PFSK-1 (cell line): ENCODE data around the gene MEGF6.

Source experiments
- FOXP2 ChIP-seq: optimal IDR thresholded peaks from 2 replicates; pipeline ENCODE3; 2011; ENCODE audit warnings: borderline replicate concordance, control low read depth, inconsistent platforms; ENCODE audit not compliant: insufficient read depth; ENCODE audit errors: extremely low read length, extremely low read depth
- POLR2AphosphoS5 ChIP-seq: IDR thresholded peaks from 2 replicates; pipeline ENCODE4 v1.6.1; 2012; ENCODE audit warnings: low read depth, mild to moderate bottlenecking, control low read depth, low read length, moderate library complexity
- SIN3A ChIP-seq: IDR thresholded peaks from 2 replicates; pipeline ENCODE4 v1.6.1; 2012; ENCODE audit warnings: mild to moderate bottlenecking, low read length, moderate library complexity, borderline replicate concordance; ENCODE audit not compliant: insufficient read depth
- TAF1 ChIP-seq: IDR thresholded peaks from 2 replicates; pipeline ENCODE4 v1.6.1; 2012; ENCODE audit warnings: low read length, control low read depth, borderline replicate concordance; ENCODE audit not compliant: insufficient read depth
- TF ChIP-seq, protein P1 (sequence below), 2 experiments: IDR thresholded peaks; 2 replicates each; pipeline versions ENCODE4 v1.6.1 to v1.8.0; 2011 to 2012; ENCODE audit warnings: low read depth in 2 of 2, low read length in 2 of 2, control low read depth in 1 of 2, inconsistent platforms in 1 of 2, mild to moderate bottlenecking in 1 of 2, moderate library complexity in 1 of 2; ENCODE audit not compliant: insufficient read depth in 1 of 2

Gene MEGF6

DNA sequence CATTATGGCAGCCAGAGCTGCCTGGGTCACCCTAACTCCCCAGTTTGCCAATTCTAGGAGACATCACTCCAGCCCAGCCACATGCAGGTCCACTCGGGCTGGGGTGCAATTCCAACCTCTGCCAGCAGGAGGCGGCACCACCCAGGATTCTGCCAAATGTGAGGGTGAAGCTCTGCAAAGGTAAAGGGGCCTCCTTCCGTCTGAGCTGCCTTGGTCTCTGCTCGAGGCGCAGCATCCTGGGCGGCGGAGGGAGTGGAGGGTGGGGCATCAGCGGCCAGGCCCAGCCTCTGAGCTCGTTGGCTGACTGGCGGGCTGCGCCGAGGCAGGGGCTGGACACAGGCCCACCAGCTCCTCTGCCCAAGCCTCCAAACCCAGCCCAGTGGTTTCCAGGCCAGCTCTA lies 93.1 kb downstream of the MEGF6 start:
- TF ChIP-seq TAF1 (no peak), POLR2AphosphoS5 (no peak), SIN3A (no peak), FOXP2 (no peak)
- TF ChIP-seq, protein P1, sequence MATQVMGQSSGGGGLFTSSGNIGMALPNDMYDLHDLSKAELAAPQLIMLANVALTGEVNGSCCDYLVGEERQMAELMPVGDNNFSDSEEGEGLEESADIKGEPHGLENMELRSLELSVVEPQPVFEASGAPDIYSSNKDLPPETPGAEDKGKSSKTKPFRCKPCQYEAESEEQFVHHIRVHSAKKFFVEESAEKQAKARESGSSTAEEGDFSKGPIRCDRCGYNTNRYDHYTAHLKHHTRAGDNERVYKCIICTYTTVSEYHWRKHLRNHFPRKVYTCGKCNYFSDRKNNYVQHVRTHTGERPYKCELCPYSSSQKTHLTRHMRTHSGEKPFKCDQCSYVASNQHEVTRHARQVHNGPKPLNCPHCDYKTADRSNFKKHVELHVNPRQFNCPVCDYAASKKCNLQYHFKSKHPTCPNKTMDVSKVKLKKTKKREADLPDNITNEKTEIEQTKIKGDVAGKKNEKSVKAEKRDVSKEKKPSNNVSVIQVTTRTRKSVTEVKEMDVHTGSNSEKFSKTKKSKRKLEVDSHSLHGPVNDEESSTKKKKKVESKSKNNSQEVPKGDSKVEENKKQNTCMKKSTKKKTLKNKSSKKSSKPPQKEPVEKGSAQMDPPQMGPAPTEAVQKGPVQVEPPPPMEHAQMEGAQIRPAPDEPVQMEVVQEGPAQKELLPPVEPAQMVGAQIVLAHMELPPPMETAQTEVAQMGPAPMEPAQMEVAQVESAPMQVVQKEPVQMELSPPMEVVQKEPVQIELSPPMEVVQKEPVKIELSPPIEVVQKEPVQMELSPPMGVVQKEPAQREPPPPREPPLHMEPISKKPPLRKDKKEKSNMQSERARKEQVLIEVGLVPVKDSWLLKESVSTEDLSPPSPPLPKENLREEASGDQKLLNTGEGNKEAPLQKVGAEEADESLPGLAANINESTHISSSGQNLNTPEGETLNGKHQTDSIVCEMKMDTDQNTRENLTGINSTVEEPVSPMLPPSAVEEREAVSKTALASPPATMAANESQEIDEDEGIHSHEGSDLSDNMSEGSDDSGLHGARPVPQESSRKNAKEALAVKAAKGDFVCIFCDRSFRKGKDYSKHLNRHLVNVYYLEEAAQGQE (IDR thresholded peaks at IDR 0.05; ENCODE audit: insufficient read depth in 1 of 2, low read depth in 2 of 2, low read length in 2 of 2): no peak

DNA sequence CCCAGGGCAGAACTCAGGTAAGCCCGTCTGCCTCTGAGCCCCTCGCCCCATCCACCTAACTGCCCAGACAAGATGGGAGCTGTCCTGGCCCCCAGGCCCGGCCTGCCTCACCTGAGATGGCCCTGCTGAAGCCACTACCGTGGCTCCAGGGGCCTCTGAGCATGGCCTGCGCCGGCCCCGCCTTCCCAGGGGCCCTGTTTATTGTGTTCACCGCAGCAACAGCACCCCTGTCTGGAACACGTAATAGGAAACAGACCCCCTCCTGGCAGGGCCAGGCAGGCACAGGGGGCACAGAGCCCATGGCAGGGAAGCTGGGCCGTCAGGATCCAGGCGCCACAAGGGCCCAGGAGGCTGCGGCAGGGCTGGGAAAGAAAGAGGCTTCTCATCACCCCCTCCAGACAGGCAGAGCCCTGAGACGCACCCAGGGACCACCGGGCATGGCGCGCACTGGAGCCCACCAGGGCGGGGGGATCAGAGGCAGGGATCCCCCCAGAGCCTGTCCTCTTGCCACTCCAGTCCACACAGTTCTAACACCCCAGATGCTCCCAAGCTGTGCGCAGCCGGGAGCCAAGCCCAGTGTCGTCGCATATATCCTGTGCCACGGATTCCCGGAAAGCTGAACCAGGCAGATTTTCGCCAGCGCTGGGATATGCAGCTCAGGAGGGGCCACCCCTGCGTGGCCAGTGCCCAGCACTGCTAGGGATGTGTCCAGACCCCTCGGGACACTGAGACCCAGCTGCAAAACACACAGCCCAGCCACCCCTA lies 94.2 kb downstream of the MEGF6 start:
- TF ChIP-seq SIN3A (no peak), TAF1 (no peak), FOXP2 (no peak), POLR2AphosphoS5 (no peak)
- TF ChIP-seq, protein P1 (IDR thresholded peaks at IDR 0.05; ENCODE audit: insufficient read depth in 1 of 2, low read depth in 2 of 2, low read length in 2 of 2): no peak

DNA sequence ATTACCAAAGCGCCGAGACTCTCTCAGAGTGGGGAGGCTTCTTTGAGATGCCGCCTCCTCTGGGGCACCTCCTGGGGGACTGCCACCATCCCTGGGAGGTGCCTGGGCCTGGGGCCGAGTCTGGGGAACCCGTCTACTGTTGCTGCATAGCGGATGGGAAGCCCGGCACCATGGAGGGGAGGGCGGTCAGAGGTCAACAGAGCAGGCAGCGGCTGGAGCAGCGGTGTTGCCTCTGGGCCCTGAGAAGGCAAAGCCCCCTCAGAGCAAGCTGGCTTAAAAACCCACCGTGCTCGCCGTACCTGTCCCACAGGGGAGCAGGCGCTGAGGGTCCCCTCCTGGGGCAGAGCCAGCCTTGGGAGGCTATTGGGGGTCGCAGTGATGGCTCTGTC lies 94.8 kb downstream of the MEGF6 start:
- no peak for TF ChIP-seq SIN3A
- TF ChIP-seq FOXP2: no peak
- TF ChIP-seq, protein P1 (IDR thresholded peaks at IDR 0.05; ENCODE audit: insufficient read depth in 1 of 2, low read depth in 2 of 2, low read length in 2 of 2): no peak
- TF ChIP-seq POLR2AphosphoS5: no peak
- no peak for TF ChIP-seq TAF1

DNA sequence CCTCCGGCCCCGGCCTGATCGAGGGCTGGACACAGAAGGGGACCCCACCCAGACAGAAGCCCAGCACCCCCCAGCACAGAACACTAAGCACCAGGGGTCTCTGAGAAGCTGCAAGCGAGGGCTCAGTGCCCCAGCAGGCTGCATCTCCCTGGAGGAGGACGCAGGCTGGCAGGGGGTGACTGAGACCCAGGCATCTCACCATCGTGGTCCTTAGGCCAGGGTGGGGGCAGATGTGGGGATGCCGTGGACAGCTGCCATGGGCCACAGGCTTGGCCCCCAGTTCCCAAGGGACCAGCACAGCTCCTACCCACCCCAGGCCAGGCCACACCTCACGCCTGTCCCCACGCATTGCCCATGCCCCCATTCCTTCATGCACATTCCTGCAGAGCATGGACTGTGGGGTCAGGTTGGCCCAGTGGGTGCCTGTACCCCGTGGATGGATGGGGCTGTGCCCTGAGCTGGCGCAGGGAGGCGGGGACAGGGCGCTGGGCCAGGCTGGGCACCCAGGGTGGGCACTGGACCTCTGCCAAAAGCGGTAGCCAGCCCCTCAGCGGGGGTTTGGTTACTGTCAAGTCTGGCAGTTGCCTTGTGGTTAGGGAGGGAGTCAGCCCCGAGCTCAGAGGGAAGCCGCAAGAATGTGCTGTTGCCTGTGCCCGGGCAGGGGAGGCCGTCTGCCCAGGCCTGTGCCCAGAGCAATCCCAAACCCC lies 95.4 kb downstream of the MEGF6 start:
- TF ChIP-seq, protein P1 (IDR thresholded peaks at IDR 0.05; ENCODE audit: insufficient read depth in 1 of 2, low read depth in 2 of 2, low read length in 2 of 2): no peak
- TF ChIP-seq POLR2AphosphoS5 (no peak), TAF1 (no peak), FOXP2 (no peak), SIN3A (no peak)

DNA sequence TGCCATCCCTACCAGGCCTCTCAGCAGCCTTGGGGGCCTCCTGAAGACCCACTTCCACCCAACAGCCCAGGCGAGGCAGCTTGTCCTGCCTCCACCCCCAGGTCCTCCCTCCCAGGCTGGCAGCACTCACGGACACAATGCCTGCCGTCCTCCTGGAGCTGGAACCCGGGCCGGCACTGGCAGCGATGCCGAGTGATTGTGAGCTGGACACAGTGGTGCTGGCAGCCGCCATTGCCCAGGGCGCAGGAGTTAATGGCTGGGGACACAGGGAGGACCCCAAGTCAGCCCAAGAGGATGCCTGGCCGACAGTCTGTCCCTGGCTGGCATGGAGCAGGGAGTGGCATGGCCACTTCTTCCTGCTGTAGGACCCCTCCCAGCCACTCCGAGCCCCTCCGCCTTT lies 96.0 kb downstream of the MEGF6 start:
- TF ChIP-seq, protein P1 (IDR thresholded peaks at IDR 0.05; ENCODE audit: insufficient read depth in 1 of 2, low read depth in 2 of 2, low read length in 2 of 2): no peak
- TF ChIP-seq TAF1: no peak
- TF ChIP-seq SIN3A: no peak
- no peak for TF ChIP-seq FOXP2
- no peak for TF ChIP-seq POLR2AphosphoS5
